Chondrocyte (in vitro differentiated cells): ENCODE measurements around the gene GFAP. TPM values are rescaled to one million over a fixed set of nuclear protein-coding genes. Genes with fewer than 3 reads are reported as not detected.

ENCODE experiments used
- DNase-seq: peaks from one replicate; pipeline ENCODE4 v3.0.0; 2021; ENCODE audit warnings: mixed read lengths, low spot score
- H3K27ac Mint-ChIP-seq: one replicate; pipeline ENCODE4 v1.8.0; 2021; ENCODE audit warnings: mild to moderate bottlenecking, moderate library complexity, mixed read lengths; ENCODE audit not compliant: unreplicated experiment
- H3K27me3 Mint-ChIP-seq: 2 replicates; pipeline ENCODE4 v1.8.0; 2021; ENCODE audit warnings: low read depth, mixed read lengths
- H3K36me3 Mint-ChIP-seq: 2 replicates; pipeline ENCODE4 v1.8.0; 2021; ENCODE audit warnings: low read depth, mixed read lengths
- H3K4me1 Mint-ChIP-seq: 2 replicates; pipeline ENCODE4 v1.8.0; 2021; ENCODE audit warnings: low read depth, mild to moderate bottlenecking, mixed read lengths
- H3K4me3 Mint-ChIP-seq: one replicate; pipeline ENCODE4 v1.8.0; 2021; ENCODE audit warnings: mild to moderate bottlenecking, moderate library complexity, mixed read lengths; ENCODE audit not compliant: unreplicated experiment
- H3K9me3 Mint-ChIP-seq: 2 replicates; pipeline ENCODE4 v1.8.0; 2021; ENCODE audit warnings: low read depth, mixed read lengths
- CTCF ChIP-seq: fragments of 200-600 bp; sonication (generic); IDR thresholded peaks from 2 replicates; pipeline ENCODE4 v1.5.0; 2021; ENCODE audit warnings: antibody characterized with exemption, mild to moderate bottlenecking, moderate library complexity
- total RNA-seq: library from RNA; stranded (reverse); gene quantifications from 3 replicates; pipeline ENCODE4 v1.2.1, GENCODE V29; 2021

Gene GFAP
- total RNA-seq, 1 donor from 2014 or later = 0.55 TPM

GRCh38 chr17:44902135-44902760, 13.1 kb downstream of the GFAP start:
- no peak for TF ChIP-seq CTCF
- DNase-seq = no peak
- Mint-ChIP-seq H3K4me1 (peaks cover 54% of the 10 kb centered on the region), H3K36me3 (no peaks in the 10 kb centered on the region), H3K27me3 (no peaks in the 10 kb centered on the region), H3K27ac (peak overlapping the region; percentile 69), H3K9me3 (no peaks in the 10 kb centered on the region), H3K4me3 (no peak overlapping the region)

- no peak overlapping the region for H3K4me3 Mint-ChIP-seq
These were observed 13.8 kb downstream of the GFAP start for GRCh38 chr17:44901411-44901921.

GRCh38 chr17:44900894-44901293, 14.4 kb downstream of the GFAP start:
- Mint-ChIP-seq H3K9me3 (no peaks in the 10 kb centered on the region), H3K27ac (peak overlapping the region; percentile 69), H3K36me3 (no peaks in the 10 kb centered on the region), H3K4me3 (peak overlapping the region; percentile 16), H3K27me3 (no peaks in the 10 kb centered on the region), H3K4me1 (peaks cover 46% of the 10 kb centered on the region)
- no peak for DNase-seq
- TF ChIP-seq CTCF = no peak

More at GRCh38 chr17:44901411-44901921, 13.8 kb downstream of the GFAP start:
- Mint-ChIP-seq H3K27me3 (no peaks in the 10 kb centered on the region), H3K9me3 (no peaks in the 10 kb centered on the region), H3K27ac (peak overlapping the region; percentile 69), H3K36me3 (no peaks in the 10 kb centered on the region), H3K4me1 (peaks cover 52% of the 10 kb centered on the region)
- DNase-seq = no peak
- TF ChIP-seq CTCF = peak; percentile 67

GRCh38 chr17:44899074-44899782, 16.1 kb downstream of the GFAP start, which contains the start of gene EFTUD2:
EFTUD2 (minus strand) TSS chr17:44899445; CDS start chr17:44894521, 4,924 bp downstream.
- Mint-ChIP-seq H3K9me3 (no peaks in the 10 kb centered on the region), H3K36me3 (peaks cover 4% of the 10 kb centered on the region), H3K27ac (peak within 1 kb of the TSS; percentile 99), H3K4me1 (peaks cover 37% of the 10 kb centered on the region), H3K27me3 (no peaks in the 10 kb centered on the region), H3K4me3 (peak within 1 kb of the TSS; percentile 81)
- peak; percentile 10 for TF ChIP-seq CTCF
- peak; percentile 94 for DNase-seq

- Mint-ChIP-seq H3K4me1 (peaks cover 37% of the 10 kb centered on the region), H3K27me3 (no peaks in the 10 kb centered on the region), H3K36me3 (peaks cover 4% of the 10 kb centered on the region), H3K4me3 (peak overlapping the region; percentile 81), H3K9me3 (no peaks in the 10 kb centered on the region), H3K27ac (peak overlapping the region; percentile 99)
- no peak for DNase-seq
- no peak for TF ChIP-seq CTCF
These were observed 16.6 kb downstream of the GFAP start for GRCh38 chr17:44898768-44899073.
